ENCODE data around the gene CAPN9.

Gene CAPN9

DNA sequence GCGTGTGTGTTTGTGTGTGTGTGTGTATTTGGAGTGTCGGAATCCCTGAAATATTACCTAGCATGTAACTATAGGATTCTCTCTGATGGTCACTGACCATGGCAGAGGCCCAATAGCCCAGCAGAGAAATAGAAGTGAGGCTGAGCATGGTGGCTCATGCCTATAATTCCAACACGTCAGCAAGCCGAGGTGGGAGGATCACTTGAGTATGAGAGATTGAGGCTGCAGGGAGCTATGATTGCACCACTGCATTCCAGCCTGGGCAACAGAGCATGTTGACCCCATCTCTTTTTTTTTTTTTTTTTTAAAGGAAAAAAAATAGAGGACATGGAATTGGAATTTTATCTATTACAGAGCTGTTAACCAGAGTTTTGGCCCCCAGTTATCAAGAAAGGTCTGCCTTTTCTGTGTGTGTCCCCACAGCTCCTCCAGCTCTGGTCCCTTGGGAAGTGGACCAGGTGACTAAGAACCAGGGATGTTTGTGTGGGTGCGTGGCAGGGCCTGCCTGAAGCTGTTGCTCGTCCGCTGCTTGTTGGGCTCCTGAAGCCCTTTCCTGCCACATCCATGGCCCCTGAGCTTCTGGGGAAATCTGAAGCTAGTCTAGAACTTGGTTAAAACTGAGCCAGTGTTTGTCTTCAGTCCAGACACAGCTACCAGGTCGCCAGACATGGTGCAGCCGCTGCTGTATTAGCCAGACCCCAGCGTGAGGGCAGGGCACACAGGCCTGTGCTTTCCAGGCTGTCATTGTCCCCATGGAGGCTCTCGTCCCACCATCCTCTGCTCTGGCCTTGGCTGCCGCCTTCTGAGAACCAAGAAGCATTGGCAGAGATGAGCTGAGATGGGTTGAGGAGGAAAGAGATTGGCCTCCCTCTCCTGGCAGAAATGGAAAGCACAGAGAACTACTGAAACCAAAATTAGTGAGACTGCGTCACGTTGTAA lies 25.5 kb downstream of the CAPN9 start:
- peak; percentile 47 for DNase-seq

DNA sequence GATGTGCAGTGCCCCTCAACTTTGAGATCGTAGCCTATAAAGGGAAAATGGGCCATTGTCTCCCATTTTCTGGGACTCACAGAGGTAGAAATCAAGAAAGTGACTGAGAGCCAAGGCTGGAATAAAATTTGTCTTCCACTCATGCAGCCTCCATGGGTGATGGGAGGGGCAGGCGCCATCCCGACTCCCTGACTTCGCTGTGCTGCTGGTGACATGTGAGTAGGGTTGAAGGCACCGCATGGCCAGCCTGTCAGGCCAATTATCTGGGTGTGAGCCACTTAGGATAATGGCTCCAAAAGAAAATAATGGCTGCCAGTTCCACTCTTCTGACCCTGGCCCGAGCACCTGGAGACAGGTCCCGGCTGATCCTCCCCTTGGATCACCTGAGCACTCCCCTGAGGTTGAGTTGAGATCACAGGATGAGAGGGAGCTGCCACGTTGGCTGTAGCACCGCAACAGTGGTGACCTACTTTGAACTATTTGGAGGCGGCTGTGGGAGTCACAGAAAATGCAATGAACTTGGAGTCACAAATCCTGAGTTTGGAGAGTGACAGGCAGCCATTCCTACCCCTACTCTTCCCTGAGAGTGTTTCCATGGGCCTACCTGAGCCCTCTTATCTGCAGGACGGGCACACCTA lies 26.3 kb downstream of the CAPN9 start:
- no peak for DNase-seq

DNA sequence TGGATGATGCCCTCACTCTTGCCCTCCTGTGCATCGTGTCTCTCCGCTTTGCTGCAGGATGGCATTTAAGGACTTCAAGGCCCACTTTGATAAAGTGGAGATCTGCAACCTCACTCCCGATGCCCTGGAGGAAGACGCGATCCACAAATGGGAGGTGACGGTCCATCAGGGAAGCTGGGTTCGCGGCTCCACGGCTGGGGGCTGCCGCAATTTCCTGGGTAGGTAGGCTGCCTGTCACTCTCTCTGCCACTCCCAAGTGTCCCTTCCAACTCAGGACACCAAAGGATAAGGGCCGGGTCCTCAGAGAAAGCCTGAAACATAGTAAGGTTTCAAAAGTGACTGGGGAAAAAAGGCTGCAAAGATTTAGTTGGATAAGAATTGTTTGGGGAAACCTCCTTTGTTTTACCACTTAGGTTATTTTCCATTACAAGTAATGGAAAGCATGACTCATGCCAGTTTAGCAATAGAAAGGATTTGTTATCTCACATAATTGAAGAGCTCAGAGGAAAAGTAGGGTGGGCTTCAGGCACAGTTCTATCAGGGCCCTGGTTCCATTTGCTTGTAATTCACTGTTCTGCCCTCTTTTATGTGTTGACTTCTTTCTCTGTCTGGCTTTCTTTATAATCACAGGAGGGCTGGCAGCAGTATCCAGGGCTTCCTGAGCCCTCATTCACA lies 31.9 kb downstream of the CAPN9 start:
- DNase-seq, result no peak

DNA sequence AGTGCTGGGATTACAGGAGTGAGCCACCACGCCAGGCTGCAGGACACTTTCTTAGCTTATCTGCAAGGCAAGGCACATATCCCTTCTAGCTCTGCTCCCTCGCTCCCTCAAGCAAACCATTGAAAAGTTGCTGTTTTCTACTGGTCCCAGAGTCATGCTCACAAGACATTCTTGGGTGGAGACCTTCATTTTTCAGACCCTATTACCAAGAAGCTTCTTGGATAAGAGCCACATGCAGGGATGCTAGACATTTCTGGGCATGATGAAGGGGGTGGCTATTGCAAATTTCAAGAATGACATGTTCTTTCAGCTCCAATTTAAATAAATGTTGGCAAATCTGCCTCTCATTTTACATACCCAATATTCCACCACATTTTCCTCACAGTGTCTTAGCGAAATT lies 33.9 kb downstream of the CAPN9 start:
- no peak for DNase-seq

DNA sequence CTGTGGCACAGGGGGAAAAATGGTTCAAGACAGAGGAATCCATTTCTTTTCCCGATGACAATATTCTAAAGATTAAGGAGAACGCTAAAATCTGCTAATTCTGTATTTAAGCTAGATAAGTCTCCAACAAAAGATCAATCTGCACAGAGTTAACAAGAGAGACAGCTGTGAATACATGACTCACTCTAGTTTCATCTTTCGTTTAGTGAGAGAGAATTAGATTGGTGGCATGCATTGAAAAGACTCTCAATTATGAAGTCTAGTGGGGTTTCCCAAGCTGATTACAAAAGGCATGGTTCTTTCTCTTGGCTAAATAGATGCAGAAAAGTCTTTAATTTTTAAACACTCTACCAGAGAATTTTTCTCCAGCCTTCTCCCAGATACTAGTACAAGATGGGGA lies 34.4 kb downstream of the CAPN9 start:
- DNase-seq, result no peak

DNA sequence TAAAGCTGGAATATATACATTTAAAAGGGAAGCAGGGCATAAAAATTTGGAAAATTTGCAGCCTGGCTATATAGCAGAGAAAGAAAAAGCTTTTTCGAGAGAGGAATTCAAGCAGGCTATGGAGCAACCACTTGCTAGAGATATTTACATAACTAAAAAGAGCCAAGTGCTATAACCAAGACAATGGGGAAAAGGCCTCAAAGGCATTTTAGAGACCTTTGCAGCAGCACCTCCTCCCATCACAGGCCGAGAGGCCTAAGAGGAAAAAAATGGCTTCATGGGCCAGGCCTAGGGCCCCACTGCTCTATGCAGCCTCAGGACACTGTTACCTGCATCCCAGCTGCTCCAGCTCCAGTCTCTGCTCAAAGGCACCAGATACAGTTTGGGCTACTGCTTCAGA lies 37.0 kb downstream of the CAPN9 start:
- DNase-seq, result no peak

DNA sequence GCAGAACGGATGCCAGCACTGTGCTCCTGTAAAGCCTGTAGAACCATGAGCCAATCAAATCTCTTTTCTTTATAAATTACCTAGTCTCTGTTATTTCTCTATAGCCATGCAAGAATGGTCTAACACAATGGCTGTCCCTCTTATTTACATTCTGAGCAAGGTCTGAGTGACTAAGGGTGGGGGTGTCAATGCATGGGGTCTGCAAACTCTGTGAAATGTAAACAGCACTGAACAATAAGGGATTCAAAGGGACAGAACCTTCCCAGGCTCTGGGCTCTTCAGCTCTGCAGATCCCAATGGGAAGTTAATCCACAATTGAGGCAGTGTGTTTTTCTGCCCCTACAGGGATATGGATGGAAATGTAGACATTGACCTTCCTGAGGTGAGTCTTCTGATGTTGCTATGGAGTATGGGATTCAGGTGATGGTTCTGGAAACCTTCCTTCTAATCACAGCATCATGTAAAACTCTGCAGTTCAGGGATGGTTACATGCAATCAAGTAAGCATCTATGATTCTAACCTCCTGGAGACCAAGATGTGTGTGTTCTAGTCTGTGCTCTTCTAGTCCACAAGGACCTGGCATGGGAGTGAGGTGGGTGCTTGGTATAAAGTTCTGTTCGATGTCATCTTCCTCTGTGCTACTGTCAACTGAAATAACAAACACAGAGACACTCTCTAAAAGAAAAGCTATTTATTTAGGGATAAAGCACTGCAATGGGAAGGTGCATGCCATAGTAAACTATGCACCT lies 38.6 kb downstream of the CAPN9 start:
- no peak for DNase-seq

DNA sequence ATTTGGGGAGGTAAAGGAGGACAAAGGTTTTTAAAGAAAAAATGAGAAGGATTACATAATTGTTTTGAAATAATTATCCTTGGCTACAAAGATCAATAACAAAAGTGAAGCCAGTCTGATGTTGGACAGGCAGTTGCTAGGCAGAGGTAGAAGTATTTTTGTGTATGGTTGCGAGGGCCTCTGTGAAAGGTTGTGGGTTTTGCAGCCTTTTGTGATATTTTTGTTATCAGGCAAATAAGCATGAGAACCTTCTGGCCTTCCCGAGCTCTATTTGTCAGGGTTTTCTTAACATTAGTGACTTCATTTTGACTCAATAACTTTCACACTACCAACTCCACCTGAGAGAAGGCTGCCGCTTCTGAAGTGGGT lies 39.2 kb downstream of the CAPN9 start:
- DNase-seq, result no peak

DNA sequence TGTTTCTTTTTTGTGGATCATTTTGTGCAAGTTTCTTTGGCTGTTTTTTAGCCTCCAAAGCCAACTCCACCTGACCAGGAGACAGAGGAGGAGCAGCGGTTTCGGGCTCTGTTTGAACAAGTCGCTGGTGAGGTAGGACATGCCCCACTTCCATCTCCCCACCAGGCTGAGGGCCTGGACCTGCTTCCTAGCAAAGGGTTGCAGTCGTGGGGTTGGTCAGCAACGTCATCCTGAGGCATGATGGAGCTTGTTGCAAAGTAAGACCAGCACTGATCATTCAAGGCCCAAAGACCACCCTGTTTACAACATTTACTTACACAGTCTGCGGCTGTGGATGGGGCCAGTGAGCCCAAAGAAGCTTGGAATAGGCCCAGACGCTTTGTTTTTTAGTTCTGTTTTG lies 40.3 kb downstream of the CAPN9 start:
- DNase-seq, result no peak

DNA sequence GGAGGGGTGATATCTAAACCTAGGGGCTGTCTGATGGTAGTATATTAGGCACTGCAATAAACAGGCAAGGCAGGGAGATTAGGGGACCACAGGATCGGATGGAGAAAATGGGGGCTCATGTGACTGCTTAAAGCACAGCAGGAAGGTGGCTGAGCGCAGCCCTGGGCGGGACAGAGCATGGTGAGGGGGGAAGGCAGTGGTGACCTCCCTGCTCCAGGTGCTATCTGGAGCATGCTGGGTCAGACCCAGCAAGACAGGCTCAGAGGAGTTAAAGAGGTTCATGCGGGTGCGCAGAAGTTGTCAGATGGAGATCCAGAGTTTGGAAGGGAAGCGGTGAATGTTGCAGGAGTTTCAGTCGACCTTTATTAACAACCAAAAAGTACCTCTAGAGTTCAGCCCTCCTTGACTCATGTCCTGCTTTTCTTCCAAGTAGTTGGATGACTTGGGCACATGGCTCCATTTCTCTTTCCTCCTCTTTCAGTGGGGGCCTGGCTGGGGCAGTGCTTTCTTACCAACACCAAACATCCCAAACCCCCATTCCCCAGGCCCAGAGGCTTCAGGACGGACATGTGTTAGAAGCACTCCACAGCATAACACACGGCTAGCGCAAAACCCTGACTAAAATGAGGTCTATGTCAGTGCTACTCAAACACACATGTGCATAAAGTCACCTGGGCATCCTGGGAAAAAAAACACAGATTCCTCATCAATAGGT lies 41.5 kb downstream of the CAPN9 start:
- no peak for DNase-seq

DNA sequence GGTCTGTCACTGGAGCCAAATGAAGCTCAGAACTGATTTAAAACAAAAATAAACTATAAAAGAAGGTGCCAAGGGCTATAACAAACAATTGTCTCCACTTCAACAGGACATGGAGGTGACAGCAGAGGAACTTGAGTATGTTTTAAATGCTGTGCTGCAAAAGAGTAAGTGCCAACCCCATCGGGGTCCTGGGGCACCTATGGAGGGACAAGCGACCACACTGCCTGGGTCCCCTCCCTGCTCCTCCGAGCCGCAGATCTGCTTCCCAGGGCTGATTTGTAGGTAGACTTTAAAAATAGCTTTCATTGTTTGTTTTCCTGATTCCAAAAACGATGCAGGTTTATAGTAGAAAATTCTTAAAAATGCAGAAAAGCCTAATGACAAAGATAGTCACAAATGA lies 42.8 kb downstream of the CAPN9 start:
- no peak for DNase-seq

DNA sequence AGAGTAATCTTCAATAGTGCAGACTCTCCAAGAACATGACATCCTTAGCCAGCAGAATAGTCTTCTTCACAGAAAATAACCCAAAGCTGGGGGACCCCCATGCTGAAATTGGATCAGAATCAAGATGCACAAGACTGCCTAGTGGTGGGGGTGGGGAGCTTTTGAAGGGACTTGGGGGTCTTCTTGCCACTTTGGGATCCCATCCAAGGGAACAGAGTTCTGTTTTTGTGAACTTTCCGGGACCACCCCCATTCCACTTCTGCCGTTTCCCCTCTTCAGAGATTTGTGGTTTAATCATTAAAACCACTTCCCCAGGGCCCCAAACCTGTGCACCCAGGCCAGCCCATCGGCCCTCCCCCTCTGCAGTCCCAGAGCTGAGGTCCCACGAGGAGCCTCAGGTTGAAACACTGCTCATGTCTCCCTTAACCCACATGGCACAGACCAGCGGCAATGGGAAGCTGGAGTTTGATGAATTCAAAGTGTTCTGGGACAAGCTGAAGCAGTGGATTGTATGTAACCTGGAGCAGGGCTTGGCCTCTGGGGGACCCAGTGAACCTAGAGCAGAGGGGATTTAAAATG lies 44.9 kb downstream of the CAPN9 start:
- DNase-seq, result no peak

DNA sequence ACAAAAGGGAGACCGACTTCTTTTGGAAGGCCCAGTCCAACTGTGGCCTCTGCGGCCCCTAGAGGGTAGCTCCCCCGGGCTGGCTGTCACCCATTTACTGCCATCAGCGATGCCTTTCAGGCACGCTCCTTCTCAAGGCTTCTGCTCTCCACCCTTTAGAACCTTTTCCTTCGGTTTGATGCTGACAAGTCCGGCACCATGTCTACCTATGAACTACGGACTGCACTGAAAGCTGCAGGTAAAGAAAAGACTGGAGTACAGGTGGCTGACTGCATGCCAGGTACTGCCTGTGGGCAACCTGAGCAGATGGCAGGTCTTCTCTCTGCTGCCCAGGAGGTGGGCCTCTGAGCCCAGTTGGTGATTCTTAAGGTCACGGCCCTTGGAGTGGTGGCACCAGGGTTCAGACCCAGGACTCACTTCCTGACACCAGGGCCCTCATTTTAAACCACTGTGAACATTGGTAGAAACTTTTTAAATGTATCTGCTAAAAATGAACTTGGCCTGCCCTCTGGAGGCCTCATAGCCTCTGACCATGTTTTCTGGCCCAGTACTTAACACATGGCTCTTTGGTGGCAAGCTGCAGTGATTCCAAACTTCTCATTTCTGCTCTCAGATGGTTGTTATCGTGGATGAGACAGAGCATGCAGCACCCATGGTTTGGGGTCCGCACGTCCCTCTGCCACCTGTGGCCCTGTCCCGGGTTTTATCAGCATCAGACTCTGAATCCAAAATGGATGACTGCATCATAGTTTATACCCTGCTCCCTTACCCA lies 45.7 kb downstream of the CAPN9 start:
- no peak for DNase-seq

DNA sequence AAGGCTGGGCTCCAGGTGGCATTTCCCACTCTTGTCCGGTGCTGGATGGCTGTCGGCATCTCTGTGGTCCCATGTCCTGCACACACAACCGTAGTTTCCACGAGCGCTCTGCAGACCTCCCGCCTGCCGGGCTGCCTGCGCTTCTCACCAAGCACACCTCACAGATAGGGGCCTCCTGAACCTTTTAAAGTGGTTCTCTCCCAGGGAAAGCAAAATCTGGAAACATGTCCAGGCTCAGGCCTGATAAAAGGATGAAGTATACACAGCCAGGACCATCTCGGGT lies 46.2 kb downstream of the CAPN9 start:
- DNase-seq, result no peak

DNA sequence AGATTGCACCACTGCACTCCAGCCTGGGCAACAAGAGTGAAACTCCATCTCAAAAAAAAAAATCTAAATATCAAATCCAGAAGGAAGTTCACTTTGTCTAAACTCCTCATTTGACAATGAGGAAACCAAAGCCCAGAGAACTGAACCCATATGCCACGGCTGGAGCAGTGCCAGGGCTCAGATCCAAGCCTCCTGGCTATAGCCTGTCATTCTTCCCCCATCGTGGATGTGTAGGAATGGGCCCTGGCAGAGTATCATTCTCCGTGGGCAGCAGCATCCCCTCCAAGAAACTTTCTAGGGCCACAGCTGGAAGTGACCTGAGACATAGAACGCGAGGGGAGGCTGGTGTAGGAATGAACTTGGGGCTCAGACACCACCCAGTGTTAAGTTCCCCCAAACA lies 47.2 kb downstream of the CAPN9 start:
- DNase-seq, result no peak

DNA sequence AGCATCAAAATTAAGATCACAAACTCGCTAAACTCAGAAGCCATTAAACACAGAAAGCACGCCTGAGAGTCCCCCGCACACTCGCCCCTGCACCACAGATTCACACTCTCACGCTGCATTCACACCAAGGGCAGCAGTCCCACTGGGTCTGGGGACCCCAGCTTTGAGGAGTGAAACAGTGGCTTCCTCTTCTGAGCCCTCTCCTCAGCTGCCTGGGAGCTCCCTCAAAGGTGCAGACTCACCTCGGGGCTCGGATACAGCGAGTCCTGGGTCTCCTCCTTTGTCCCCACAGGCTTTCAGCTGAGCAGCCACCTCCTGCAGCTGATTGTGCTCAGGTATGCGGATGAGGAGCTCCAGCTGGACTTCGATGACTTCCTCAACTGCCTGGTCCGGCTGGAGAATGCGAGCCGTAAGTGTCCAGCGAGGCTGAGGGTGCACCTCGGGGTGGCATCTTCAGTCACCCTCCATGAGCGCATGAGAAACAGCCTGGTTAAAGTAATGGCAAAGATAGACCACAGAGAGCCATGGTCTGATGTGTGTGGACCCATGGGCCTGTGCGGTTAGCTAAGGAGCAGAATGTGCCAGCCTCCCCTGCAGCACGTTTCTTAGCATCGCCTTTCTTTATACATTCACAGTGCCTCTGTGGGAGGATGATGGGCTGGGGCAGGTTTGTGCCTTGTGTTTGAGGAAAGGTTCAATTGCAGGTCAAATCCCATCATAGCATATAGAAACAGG lies 47.9 kb downstream of the CAPN9 start:
- no peak for DNase-seq

DNA sequence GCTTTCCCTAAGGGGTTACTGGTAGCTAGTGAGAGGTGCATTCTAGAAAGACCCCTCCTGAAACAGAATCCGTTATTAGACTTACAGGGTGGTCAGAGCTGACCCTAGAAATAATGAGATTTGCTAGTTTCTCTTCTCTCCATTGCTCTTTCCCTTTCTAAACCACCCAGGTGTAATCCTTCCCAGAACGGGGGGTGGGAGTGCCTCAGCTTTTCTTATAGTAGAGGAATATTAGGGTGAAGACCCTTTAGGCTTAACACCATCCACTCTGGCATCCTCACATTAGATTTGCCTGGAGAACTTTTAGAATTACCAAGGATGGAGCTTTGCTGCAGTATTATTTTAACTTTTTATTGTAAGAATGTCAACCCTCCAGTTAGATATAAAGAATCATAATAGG lies 49.4 kb downstream of the CAPN9 start:
- DNase-seq, result no peak

DNA sequence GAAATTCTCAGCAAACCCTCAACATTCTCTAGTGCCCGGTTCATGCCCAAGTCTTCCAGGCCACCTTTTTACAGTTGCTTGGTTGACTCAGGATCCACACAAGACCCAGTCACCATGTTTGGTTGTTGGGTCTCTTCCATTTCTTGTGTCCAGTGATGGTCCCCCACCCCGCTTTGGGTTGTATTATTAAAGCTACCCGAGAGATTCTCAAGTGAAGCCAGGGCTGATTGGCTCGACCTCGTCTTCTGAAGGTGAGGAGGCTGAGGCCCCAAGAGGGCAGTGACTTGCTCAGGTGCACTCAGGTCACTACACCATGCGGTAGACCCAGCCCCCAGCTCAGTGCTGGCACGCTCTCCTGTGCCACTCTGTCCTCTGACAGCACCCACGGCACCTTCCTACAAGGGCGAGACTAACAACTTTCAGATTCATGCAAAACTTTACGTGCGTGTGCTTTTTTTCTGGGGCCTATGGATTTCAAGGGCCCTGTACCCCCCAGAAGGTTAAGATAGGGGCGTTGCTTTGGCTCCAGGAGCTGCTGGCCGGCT lies 50.3 kb downstream of the CAPN9 start:
- no peak for DNase-seq

DNA sequence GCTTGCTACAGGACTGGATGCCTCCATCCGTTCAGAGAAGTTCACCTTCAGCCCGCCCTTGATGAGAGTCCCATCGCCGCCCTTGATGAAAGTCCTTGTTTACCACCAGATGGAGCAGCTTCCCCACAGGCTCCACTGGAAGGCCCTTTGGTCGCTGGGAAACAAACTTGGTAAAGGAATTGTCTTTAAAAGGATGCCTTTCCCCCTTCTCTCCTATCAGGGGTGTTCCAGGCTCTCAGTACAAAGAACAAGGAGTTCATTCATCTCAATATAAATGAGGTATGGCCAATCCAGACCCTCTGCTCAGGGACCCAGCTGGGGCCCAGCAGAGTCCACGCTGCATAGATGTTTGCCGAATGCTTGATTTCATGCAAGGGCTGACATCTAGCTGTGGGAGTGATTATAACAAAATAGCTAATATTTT lies 50.8 kb downstream of the CAPN9 start:
- peak; percentile 65 for DNase-seq

DNA sequence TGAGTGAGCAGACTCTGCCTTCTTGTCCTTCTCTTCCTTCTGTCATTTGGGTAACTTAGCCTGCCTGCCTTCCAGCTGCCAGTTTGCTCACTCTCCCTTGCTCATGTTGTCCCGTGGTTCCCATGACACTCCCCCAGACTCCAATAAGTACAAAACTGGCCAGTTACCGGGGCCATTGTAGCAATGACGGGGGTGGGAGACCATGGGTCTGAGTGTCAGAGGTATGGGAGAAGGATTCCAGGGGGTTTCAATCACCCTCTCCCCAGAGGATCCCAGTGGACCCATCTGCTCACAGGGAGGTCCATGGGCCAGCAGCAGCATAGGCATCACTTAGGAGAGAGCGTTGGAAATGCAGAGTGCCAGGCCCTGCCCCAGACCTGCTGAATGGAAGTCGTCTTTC lies 51.3 kb downstream of the CAPN9 start:
- no peak for DNase-seq
